NCI-H82 (cell line): ENCODE measurements around the gene FUOM.
"Not testable (repeated sequence)": the region's sequence is repeated elsewhere in the genome, so short reads cannot be mapped to it uniquely, and the experiment has no call there.

Source experiments
- DNase-seq: peaks from one replicate; lab custom pipeline; 2025; lab: John Stamatoyannopoulos, UW

The FUOM gene

GRCh38 chr10:133388236-133388972 is 30.6 kb upstream of the FUOM start:
- DNase-seq, result peak; percentile 35

DNA sequence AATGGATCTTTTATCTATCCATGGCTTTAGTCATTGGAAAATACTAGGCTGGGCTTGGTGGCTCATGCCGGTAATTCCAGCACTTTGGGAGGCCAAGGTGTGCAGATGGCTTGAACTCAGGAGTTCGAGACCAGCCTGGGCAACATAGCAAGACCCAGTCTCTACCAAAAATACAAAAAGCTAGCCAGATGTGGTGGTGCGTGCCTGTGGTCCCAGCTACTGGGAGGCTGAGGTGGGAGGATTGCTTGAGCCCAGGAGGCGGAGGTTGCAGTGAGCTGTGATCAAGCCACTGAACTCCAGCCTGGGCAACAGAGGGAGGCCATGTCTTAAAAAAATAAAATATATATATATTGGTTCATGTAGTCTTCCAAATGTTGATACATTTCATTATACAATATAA is 29.1 kb upstream of the FUOM start:
- not testable (repeated sequence) for DNase-seq

DNA sequence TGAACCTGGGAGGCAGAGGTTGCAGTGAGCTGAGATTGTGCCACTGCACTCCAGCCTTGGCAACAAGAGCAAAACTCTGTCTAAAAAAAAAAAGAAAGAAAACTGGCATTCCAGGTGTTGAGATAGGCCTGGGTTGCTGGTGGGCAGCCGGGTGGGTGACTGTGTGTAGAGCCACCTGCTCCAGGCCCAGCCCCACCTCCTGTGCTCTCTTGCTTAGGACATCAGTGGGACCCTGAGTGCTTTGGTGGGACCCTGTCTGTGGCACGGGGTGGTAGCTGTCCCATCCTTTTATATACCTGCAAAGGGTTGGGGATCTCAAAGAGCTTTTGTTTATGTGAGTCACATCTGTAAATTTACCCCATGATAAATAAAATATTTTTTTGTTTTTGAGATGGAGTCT is 27.4 kb upstream of the FUOM start:
- DNase-seq, result no peak

- DNase-seq, result no peak
These were observed 26.3 kb upstream of the FUOM start for GRCh38 chr10:133384071-133384470.

- DNase-seq, result no peak
These were observed 25.7 kb upstream of the FUOM start for GRCh38 chr10:133383551-133383950.

DNA sequence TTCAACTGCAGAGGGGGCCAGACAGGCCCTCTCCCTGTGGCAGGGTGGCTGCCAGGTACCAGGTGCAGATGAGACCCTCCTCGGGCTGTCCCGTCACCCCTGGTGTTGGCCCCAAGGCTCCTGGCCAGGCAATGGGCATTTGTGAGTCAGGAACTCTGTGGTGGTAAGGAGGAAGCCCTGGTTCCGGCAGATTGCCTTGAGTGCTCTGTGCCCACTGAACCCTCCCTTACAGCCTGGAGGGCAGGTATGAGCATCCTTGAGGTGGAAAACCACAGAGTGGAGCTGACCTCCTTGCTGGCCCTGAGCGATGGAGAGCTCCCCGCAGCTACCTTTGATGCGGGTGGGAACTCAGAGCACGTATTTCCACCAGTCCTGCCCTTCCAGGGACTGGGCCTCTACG is 23.2 kb upstream of the FUOM start:
- DNase-seq, result no peak

- DNase-seq, result no peak
These were observed 22.2 kb upstream of the FUOM start for GRCh38 chr10:133379801-133380666.

GRCh38 chr10:133379152-133379800 is 21.5 kb upstream of the FUOM start, which contains the start of gene PAOX:
PAOX (plus strand) TSS chr10:133379262; CDS start chr10:133379317, 55 bp downstream.
- peak; percentile 40 for DNase-seq

DNA sequence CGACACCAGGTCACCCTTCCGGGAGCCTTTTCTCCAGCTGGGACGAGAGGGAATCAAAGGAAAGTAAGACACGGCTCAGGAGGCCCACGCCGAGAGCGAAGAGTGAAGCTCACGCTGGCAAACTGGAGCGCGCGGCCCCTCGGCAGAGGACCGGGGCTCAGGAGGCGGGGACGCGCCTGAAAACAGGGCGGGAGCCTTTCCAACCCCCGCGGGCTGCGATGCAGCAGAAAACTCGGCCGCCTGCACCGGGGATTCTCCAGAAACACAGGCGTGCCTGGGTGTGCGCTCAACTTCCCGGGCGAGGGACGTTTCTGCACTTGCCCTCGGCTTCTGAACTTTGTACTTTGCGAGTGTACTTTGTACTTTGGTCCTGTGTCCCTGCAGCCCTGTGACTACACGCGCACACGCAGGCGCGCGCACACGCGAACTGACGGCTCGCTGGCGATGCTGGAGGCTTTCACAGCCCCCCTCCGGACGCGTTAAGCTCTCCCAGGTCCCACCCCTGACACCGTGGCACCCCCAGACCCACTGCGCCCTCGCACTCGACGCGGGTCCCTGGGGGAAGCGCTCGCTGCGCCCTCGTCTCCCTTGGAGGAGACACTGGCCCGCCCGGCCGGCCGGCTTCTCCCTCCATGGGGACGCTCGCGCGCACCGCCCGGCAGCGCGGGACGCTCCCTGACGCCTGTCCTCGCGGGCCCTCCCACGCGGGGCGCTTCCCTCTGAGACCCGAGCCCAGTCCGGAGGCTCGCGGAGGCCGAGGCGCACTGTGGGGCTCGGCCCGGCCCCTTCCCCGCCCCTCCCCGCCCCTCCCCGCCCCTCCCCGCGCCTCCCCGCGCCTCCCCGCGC is 20.7 kb upstream of the FUOM start:
- peak; percentile 49 for DNase-seq

DNA sequence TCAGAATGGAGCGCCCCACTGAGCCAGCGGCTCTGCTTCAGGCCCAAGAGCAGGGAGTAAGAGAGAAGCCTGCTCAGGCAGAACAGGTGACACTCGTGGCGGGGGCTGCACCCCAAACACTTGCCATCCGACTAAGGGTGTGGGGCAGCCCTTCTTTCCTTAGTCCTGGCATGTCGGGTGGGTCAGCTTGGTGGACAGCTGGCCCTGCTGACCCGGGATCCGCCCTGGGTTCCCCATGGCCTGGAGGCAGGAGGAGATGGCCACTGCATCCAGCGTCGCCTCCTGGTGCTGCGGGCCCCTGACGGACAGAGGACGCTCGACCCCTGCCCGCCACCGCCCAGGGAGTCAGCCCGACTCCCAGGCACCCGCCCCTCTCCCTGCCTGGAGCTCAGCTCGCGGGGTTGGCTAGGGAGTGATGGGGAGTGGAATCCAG is 20.0 kb upstream of the FUOM start:
- DNase-seq, result no peak

- DNase-seq, result no peak
These were observed 19.4 kb upstream of the FUOM start for GRCh38 chr10:133377025-133377817.

GRCh38 chr10:133376183-133376582 is 18.4 kb upstream of the FUOM start:
- DNase-seq, result not testable (repeated sequence)

- no peak for DNase-seq
These were observed 17.7 kb upstream of the FUOM start for GRCh38 chr10:133375357-133376115.

- DNase-seq, result peak; percentile 94
These were observed 15.6 kb upstream of the FUOM start, which contains the start of gene ECHS1 for GRCh38 chr10:133373174-133374090. ECHS1 (minus strand) TSS chr10:133373354; CDS start chr10:133373333, 21 bp downstream.

DNA sequence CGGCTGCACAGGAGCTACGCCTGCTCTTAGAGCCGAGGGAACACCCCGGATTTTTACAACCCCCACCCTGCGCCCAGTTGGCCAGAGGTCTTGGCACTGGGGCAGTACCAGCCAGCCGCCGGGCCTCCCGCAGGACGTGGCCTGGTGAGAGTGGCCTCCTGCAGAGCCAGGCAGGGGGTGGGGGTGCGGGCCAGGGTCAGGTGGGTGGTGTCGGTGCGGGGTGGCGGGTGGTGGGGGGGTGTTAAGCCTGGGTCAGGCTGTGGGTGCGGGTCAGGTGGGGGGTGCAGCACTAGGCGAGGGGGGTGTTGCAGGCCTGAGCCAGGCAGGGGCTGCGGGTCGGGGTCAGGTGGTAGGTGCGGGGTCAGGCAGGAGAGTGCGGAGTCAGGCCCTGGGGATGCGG is 14.7 kb upstream of the FUOM start:
- no peak for DNase-seq

- no peak for DNase-seq
These were observed 12.4 kb upstream of the FUOM start for GRCh38 chr10:133370030-133370786.

DNA sequence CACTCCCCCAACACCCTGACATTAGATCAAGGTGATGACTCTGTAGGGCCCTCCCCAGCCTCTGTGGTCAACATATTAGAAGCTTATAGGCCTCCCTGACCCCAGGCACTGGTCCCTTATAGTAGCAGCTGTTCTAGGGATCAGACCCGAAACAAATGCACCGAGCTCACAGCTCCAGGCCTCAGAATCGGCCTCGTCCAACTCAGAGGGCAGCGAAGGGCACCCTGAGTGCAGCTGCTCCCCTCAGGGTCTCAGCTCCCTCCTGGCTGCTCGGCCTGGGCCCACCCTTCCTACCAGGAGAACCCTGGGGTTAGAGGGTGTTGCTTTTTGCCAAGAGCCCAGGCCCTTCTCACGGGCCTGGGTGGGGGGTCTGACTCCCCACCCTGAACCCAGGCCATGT is 10.3 kb upstream of the FUOM start:
- DNase-seq, result no peak

DNA sequence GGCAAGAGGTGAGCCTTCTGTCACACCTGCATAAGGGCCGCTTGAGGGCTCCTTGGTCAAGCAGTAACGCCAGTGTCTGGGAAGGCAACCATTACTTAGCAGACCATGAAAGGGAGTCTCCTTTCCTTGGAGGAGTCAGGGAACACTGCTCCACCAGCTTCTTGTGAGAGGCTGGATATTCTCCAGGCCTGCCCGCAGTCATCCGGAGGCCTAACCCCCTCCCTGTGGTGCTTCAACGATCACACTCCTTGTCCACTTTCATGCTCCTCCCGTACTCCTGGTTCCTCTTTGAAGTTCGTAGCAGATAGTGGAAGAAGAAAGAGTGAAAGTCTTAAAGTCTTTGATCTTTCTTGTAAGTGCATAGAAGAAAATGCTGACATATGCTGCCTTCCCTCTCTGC is 9.6 kb upstream of the FUOM start:
- not testable (repeated sequence) for DNase-seq
